Left lung (tissue), 10 donors: ENCODE data around the gene PLPP2. TPM values are rescaled to one million over a fixed set of nuclear protein-coding genes. Genes with fewer than 3 reads are reported as not detected.
A peak's percentile ranks its signal among the peaks of the same experiment; 100 is the strongest.

Source experiments
- ATAC-seq: fragments of 200-7000 bp; cut with Tn5 transposase; one replicate; pipeline ENCODE4 v1.9.1; 2020; ENCODE audit warnings: moderate library complexity
- DNase-seq, 4 donors: peaks; one replicate each; pipeline ENCODE4 v3.0.0-alpha.2; 2013 to 2020
- H3K27ac ChIP-seq, 2 donors: fragments of 200-600 bp; sonication (generic) in 1 of 2; one replicate each; pipeline versions ENCODE4 v1.5.0 to v1.8.0; 2020 to 2021
- H3K27me3 ChIP-seq, 2 donors: fragments of 200-600 bp; sonication (generic) in 1 of 2; one replicate each; pipeline versions ENCODE4 v1.5.0 to v1.8.0; 2020 to 2021
- H3K36me3 ChIP-seq, 2 donors: fragments of 200-600 bp; sonication (generic) in 1 of 2; one replicate each; pipeline versions ENCODE4 v1.5.0 to v1.8.0; 2020 to 2021
- H3K4me1 ChIP-seq, 2 donors: fragments of 200-600 bp; one replicate each; pipeline ENCODE4 v1.8.0; 2021
- H3K4me3 ChIP-seq, 2 donors: fragments of 200-600 bp; sonication (generic) in 1 of 2; one replicate each; pipeline versions ENCODE4 v1.5.0 to v1.8.0; 2020 to 2021; ENCODE audit warnings: mild to moderate bottlenecking in 1 of 2
- H3K9me3 ChIP-seq, 2 donors: fragments of 200-600 bp; sonication (generic) in 1 of 2; one replicate each; pipeline versions ENCODE4 v1.5.0 to v1.8.0; 2020 to 2021
- intact Hi-C, 2 donors: fragments of 100-400 bp; cut with DNase I; formaldehyde crosslinking; loops; one replicate each; pipeline versions ENCODE4 v1.11.2 to v1.14.2; 2022
- polyA plus RNA-seq, 6 donors: library from polyadenylated mRNA; unstranded; fragments of 120-200 nt; gene quantifications; one replicate each; pipeline ENCODE4 v1.2.1, GENCODE V29; 2013; ENCODE audit not compliant: insufficient read length in 6 of 6
- total RNA-seq, 2 donors: library from RNA; stranded (reverse); fragmentation: NEBNext Ultra II Directional; extraction: Animal tissue kit (Norgen Biotek cat#: 25700); gene quantifications; one replicate each; pipeline ENCODE4 v1.2.1, GENCODE V29; 2021
- TF ChIP-seq, protein P1 (sequence below), 2 donors: fragments of 200-600 bp; sonication (generic) in 1 of 2; IDR thresholded peaks; one replicate each; pipeline versions ENCODE4 v1.5.0 to v1.8.0; 2021; ENCODE audit warnings: antibody characterized with exemption in 2 of 2
- donor health status: DM: no; HTN: yes; CAD: no.
- donor health status: DM: no; HTN: no; CAD: no.

Gene PLPP2
- total and polyA plus RNA-seq, 8 donors, result 3.2 to 13.8 (median 5.2) TPM

DNA sequence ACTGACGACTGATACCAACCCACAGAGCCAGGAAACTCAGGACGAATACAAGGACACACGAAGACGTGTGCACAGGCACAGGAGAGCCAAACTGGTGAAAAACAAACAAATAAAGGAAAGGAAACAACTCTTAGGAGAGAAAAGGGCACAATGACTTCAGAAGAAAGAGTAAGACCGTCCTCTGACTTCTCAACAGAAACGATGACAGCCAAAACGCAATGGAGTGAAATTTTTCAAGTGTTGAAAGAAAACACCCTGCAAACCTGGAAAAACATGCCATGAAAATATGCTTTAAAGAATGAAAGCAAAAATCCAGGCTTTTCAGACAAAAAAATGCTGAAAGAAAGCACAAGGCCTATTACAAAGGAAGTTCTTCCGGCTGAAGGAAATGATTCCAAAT is 24.6 kb upstream of the PLPP2 start:
- Histone ChIP-seq H3K27me3 (no peaks in the 10 kb centered on the region), H3K36me3 (peaks cover 0 to 71% of the 10 kb centered on the region in 2 donors), H3K4me1 (peaks cover 0 to 15% of the 10 kb centered on the region in 2 donors), H3K9me3 (peaks cover 0 to 3% of the 10 kb centered on the region in 2 donors), H3K4me3 (no peak overlapping the region), H3K27ac (peak overlapping the region in 1 of 2 donors; percentile 57)
- ATAC-seq, result no peak
- intact Hi-C loops, result no loop called here
- TF ChIP-seq, protein P1, sequence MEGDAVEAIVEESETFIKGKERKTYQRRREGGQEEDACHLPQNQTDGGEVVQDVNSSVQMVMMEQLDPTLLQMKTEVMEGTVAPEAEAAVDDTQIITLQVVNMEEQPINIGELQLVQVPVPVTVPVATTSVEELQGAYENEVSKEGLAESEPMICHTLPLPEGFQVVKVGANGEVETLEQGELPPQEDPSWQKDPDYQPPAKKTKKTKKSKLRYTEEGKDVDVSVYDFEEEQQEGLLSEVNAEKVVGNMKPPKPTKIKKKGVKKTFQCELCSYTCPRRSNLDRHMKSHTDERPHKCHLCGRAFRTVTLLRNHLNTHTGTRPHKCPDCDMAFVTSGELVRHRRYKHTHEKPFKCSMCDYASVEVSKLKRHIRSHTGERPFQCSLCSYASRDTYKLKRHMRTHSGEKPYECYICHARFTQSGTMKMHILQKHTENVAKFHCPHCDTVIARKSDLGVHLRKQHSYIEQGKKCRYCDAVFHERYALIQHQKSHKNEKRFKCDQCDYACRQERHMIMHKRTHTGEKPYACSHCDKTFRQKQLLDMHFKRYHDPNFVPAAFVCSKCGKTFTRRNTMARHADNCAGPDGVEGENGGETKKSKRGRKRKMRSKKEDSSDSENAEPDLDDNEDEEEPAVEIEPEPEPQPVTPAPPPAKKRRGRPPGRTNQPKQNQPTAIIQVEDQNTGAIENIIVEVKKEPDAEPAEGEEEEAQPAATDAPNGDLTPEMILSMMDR (IDR thresholded peaks at IDR 0.05), result no peak
- no peak for DNase-seq

GRCh38 chr19:313988-314815 is 23.0 kb upstream of the PLPP2 start:
- intact Hi-C loops, result no loop called here
- peaks cover 0 to 64% of the 10 kb centered on the region in 2 donors for H3K36me3 ChIP-seq
- no peak for ATAC-seq

GRCh38 chr19:313169-313987 is 22.2 kb upstream of the PLPP2 start:
- intact Hi-C loops, result no loop called here
- Histone ChIP-seq H3K27ac (peak overlapping the region in 1 of 2 donors; percentile 57), H3K4me1 (peaks cover 0 to 15% of the 10 kb centered on the region in 2 donors), H3K4me3 (no peak overlapping the region), H3K27me3 (no peaks in the 10 kb centered on the region), H3K9me3 (peaks cover 0 to 3% of the 10 kb centered on the region in 2 donors), H3K36me3 (peaks cover 0 to 72% of the 10 kb centered on the region in 2 donors)
- DNase-seq (peak in 1 of 4 donors; percentile 78), ATAC-seq (no peak)
- TF ChIP-seq, protein P1 (IDR thresholded peaks at IDR 0.05), result no peak

More at GRCh38 chr19:313988-314815, 23.0 kb upstream of the PLPP2 start:
- Histone ChIP-seq H3K9me3 (peaks cover 0 to 3% of the 10 kb centered on the region in 2 donors), H3K27ac (peak overlapping the region in 1 of 2 donors; percentile 57), H3K4me1 (peaks cover 0 to 15% of the 10 kb centered on the region in 2 donors), H3K27me3 (no peaks in the 10 kb centered on the region), H3K4me3 (no peak overlapping the region)
- TF ChIP-seq, protein P1 (IDR thresholded peaks at IDR 0.05), result no peak
- DNase-seq, result peak in 1 of 4 donors; percentile 58

GRCh38 chr19:311813-312261 is 20.6 kb upstream of the PLPP2 start:
- H3K36me3 ChIP-seq, result peaks cover 0 to 76% of the 10 kb centered on the region in 2 donors
- peaks cover 0 to 15% of the 10 kb centered on the region in 2 donors for H3K4me1 ChIP-seq
- peak in 1 of 4 donors; percentile 67 for DNase-seq
- no peaks in the 10 kb centered on the region for H3K27me3 ChIP-seq
- peak; percentile 20 for ATAC-seq
- no peaks in the 10 kb centered on the region for H3K9me3 ChIP-seq
- H3K27ac ChIP-seq, result peak overlapping the region; percentile 69 to 80
- intact Hi-C loops, result no loop called here
- TF ChIP-seq, protein P1 (IDR thresholded peaks at IDR 0.05), result no peak
- peak overlapping the region; percentile 9 to 49 for H3K4me3 ChIP-seq
